ENCODE data around the gene RAN.
A peak's percentile ranks its signal among the peaks of the same experiment; 100 is the strongest.

The RAN gene

GRCh38 chr12:130871286-130872178 is at the start of gene RAN:
Gene RAN, plus strand, starts transcription at chr12:130872066. Its CDS starts 528 bp downstream, at chr12:130872594.
- Histone ChIP-seq H3K4me3 (peak within 1 kb of the TSS; percentile 72 to 96 (median 88)), H3K27ac (peak within 1 kb of the TSS; percentile 86 to 98 (median 95))

DNA sequence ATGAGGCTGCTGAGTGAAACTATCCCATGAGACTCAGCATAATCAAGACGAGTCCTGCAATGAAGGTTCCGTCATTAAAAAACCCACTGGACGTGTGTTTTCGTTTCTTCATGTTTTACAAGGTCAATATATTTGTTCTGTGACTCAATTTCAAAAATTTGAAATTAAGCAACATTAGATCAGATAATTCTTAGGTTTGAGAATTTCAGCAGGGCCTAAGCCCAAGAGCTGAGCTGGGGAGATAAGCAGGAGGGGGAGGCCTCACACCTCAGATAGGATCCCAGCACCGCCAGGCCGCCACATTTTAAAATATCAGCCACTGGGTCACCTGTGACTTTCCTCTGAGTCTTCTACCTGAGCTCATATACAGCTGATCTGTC is 46.1 kb upstream of the RAN start:
- Histone ChIP-seq H3K4me3 (no peak overlapping the region), H3K27ac (no peak overlapping the region)

DNA sequence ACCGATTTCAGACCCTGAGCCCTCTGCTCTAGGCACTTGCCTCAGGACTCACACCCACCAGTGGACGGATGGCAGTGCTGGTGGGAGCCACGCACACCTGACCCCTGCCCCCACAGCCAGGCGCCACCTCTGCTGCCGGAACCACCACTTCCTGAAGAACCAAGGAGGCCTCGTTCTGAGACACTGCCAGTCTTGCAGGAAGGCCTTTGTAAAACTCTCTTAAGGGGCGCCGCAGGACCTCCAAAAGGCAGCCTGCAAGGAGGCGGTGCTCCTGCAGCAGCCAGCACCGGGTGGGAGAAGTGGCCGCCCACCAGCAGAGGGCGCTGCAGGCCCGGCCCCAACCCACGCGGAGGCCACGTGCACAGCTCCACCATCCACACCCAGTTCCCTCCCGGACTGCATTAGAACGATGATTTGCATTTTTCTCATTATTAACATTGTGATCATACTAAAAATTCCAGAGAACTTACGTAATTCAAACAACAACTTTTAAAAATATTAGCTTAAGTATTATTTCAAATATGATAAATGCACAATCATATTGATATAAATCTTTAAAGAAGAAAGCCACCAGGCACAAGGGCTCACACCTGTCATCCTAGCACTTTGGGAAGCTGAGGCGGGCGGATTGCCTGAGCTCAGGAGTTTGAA is 45.6 kb upstream of the RAN start:
- Histone ChIP-seq H3K4me3 (no peak overlapping the region), H3K27ac (no peak overlapping the region)

DNA sequence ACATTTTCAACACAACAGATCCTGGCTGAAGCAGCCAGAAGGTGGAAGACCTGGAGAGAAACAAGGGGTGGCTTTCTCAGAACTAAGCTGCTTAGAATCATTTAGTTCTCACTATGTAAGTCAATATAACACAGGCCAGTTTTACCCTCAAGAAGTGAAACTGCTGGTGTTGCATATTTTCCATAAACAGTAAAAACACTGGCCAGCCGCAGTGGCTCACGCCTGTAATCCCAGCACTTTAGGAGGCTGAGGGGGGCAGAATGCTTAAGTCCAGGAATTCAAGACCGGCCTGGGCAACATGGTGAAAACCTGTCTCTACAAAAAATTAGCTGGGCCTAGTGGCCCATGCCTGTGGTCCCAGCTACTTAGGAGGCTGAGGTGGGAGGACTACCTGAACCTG is 44.4 kb upstream of the RAN start:
- H3K27ac ChIP-seq = peak overlapping the region in 5 of 21 experiments; percentile 21 to 43 (median 35)

GRCh38 chr12:130828895-130829294 is 43.0 kb upstream of the RAN start:
- Histone ChIP-seq H3K27ac (no peak overlapping the region), H3K4me3 (no peak overlapping the region)

More for the DNA sequence above, 44.4 kb upstream of the RAN start:
- H3K4me3 ChIP-seq = no peak overlapping the region

- Histone ChIP-seq H3K27ac (peak overlapping the region in 1 of 21 experiments; percentile 26), H3K4me3 (no peak overlapping the region)
These were observed 42.2 kb upstream of the RAN start for GRCh38 chr12:130829391-130830245.

- H3K27ac ChIP-seq = no peak overlapping the region
- no peak overlapping the region for H3K4me3 ChIP-seq
These were observed 41.7 kb upstream of the RAN start for GRCh38 chr12:130830246-130830551.

GRCh38 chr12:130831246-130831645 is 40.6 kb upstream of the RAN start:
- H3K4me3 ChIP-seq = no peak overlapping the region
- no peak overlapping the region for H3K27ac ChIP-seq

DNA sequence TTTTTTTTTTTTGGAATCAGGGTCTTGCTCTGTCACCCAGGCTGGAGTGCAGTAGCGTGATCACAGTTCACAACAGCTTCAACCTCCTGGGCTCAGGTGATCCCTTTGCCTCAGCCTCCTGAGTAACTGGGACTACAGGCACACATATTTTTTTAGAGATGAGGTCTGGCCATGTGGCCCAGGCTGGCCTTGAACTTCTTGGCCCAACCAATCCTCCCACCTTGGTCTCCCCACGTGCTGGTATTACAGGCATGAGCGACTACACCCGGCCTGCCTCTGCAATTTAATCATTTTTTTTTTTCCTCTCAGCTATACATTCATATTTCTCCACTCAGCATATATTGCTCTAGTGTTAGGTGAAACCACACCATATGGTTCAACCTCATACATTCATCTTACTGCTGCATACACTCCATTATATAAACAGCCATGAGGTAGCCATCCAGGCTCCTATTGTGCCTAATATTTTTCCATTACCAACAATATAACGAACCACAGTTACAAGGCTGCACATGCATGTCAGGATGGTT is 39.9 kb upstream of the RAN start:
- no peak overlapping the region for H3K4me3 ChIP-seq
- no peak overlapping the region for H3K27ac ChIP-seq

GRCh38 chr12:130832561-130833209 is 39.2 kb upstream of the RAN start:
- Histone ChIP-seq H3K4me3 (no peak overlapping the region), H3K27ac (no peak overlapping the region)

GRCh38 chr12:130835011-130835410 is 36.9 kb upstream of the RAN start:
- Histone ChIP-seq H3K27ac (no peak overlapping the region), H3K4me3 (no peak overlapping the region)

DNA sequence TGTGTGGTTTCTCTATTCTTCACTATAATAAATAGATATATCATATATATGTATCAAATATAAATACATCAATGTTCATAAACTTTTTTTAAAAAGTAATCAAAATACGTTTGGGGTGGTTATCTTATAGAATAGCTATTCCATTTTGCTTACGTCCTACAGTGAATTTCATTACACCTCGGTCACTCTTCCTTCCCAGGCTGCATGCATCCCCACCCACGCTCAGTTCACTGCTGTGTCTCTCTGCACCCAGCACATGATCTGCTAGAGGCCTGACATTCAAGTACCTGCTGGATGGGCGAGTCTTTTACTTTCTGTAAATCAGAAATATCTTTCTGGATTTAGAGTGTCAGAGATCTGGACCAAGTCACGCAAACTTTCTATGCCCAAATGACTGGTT is 36.4 kb upstream of the RAN start:
- Histone ChIP-seq H3K4me3 (no peak overlapping the region), H3K27ac (no peak overlapping the region)

DNA sequence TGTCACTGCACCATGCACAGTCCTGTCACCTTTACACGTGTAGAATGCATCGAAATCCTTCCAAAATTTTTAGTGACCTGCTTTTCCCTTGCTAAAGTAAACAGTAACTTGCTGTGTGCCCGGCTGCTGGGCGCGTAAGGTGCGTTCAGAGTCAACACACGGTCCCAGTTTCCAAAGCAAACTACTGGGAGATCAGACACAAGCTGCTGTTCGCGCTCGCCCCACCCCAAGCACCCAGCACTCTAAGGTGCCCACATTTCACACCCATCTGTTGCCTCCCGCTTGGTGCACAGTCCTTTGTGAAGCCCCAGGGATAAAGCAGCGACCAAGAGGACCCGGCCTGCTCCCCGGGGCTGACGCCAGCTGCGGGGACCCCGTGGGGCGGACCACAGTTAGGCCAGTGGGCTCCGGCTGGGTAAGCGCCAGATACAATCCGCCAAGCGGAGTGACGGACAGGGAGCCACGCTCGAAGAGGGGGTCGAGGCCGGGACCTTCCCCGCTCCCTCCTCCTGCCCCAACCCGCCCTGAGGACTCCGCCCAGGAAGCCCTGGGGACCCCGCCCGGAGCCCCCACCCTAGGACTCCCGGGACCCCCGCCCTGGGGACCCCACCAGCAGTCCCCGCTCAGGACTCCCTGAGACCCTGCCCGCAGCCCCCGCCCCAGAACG is 33.4 kb upstream of the RAN start:
- H3K27ac ChIP-seq = peak overlapping the region; percentile 52 to 91 (median 78)
- H3K4me3 ChIP-seq = peak overlapping the region; percentile 61 to 93 (median 81)

DNA sequence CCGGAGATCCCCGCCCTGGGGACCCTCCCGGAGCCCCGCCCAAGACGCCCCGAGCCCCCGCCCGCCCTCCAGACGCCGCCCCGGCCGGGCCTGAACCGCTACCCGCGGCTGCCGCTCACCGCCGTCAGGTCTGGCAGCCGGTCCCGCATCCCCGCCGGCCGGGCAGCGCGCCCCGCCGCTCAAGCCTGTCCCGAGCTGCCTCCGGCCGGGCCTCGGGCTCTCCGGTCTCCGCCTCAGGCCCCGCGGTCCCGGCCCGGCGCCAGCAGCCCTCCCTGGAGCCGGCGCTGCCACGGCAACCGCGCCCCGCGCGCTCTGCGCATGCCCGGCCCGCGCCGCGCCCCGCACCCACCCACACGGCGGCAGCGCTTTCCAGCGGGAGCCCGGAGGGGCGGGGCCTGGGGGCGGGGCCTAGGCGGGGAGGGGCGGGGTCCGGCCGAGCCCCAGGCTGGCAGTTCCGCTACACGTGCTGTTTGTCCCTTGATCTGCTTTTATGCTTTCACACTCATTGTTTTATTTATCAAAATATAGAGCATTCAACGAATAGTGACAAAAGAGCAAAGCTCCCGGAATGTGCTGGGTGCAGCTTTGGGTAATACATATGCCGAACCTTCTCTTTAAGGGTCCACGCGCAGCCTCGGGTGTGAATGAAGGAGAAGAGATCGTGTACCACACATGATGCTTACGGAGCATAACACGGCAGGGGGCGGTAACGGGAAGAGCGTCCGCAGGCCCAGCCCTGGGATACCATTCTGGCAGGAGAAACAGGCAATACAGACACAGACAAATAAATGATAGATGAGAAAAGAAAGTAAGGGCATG is 32.7 kb upstream of the RAN start, which contains the start of gene STX2:
Gene STX2 (minus strand): TSS at position 300 of the 819 bp plus-strand sequence. CDS start 151 bp downstream, at position 149.
- H3K4me3 ChIP-seq = peak within 1 kb of the TSS; percentile 61 to 93 (median 81)
- H3K27ac ChIP-seq = peak within 1 kb of the TSS; percentile 52 to 91 (median 78)

DNA sequence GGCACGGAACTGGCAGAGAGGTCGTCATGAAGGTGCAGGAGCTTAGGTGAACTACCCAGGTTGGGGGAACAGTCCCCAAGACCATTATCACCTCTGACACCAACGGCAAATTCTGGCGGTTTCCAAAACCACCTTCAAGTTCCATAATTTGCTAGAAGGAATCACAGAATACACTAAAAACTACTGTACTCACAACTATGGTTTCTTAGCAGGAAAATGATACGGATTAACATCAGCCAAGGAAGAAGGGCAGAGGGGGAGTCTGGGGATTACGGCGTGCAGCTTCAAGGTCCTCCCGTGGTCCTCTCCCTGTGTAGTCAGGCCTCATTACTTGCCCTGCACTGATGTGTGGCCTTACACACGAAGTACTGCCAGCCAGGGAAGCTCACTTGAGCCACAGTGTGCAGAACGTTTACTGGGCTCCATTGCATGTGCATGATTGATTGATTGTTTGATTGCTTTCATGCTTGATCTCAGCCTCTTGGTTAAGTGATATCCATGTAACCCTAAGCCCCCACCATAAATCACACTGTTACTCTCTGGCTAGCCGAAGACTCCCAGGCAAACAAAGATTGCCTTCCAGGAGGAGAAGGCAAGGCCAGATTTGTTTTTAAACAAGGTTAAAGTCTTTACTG is 32.0 kb upstream of the RAN start:
- Histone ChIP-seq H3K4me3 (peak overlapping the region in 3 of 7 experiments; percentile 80 to 85 (median 84)), H3K27ac (peak overlapping the region in 4 of 21 experiments; percentile 8 to 47 (median 24))

- no peak overlapping the region for H3K4me3 ChIP-seq
These were observed 25.5 kb upstream of the RAN start for GRCh38 chr12:130846369-130846768.

GRCh38 chr12:130847112-130847511 is 24.8 kb upstream of the RAN start:
- no peak overlapping the region for H3K4me3 ChIP-seq
- no peak overlapping the region for H3K27ac ChIP-seq

More at GRCh38 chr12:130846369-130846768, 25.5 kb upstream of the RAN start:
- no peak overlapping the region for H3K27ac ChIP-seq

Measured in skin epidermis (tissue), 12 donors.